Activated CD4-positive, alpha-beta T cell treated with anti-CD3 and anti-CD28 coated beads for 48 hours (primary cell): ENCODE results near the gene PANX2.
"Not testable (repeated sequence)": the region's sequence is repeated elsewhere in the genome, so short reads cannot be mapped to it uniquely, and the experiment has no call there.

ENCODE experiments used
- DNase-seq: peaks from one replicate; pipeline ENCODE4 v3.0.0-alpha.2; 2020

PANX2 gene

GRCh38 chr22:50148991-50149721 is 21.4 kb upstream of the PANX2 start:
- peak; percentile 82 for DNase-seq

- DNase-seq: no peak
These were observed 20.1 kb upstream of the PANX2 start for GRCh38 chr22:50150161-50151129.

- DNase-seq: no peak
These were observed 18.7 kb upstream of the PANX2 start for GRCh38 chr22:50151571-50152537.

- no peak for DNase-seq
These were observed 17.3 kb upstream of the PANX2 start for GRCh38 chr22:50153056-50153755.

DNA sequence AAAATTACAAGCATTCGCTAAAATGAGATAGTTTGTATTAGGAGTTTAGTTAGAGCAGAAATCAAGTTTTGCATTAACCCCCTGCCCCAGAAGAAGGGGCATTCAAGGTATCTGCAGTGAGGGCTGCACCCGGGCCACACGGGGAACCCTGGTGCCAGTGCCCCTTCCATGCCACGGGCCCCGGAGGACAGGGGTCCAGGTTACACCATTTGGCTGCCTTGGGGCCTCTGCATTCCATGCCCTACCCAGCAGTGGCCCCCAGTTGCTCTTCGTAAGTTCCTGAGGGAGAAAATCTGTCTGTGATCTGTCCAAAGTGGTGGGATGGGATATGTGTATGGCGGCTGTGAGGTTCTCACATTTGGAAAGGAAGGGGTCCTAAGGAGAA is 16.8 kb upstream of the PANX2 start:
- DNase-seq: no peak

DNA sequence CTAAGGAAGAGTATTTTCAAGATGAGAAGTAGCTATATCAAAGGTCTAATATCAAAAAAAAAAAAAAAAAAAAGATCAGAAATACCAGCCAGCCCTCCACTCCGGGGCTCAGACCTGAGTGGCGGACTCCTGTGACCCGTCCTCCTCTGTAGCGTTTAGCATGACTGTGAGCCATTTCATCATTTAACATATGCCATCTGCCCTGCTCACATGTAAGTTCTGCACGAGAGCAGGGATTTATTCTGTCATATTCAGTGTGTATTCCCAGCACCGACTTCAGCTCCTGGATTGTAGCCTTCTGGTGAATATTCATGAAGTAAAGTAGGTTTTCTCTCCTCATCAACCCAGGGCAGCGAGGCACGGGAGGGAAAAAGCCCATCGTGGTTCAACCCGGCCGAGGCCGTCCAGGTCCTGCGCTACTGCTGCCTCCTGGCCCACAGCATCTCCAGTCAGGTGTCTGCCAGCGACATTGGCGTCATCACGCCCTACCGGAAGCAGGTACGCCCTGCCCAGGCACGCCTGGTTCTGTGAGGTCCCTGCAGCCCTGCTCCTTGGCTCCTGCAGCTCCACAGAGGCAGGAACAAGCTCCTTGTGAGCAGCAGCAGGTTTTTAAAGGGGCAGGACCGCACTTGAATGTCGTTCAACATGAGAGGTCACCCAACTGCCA is 12.7 kb upstream of the PANX2 start:
- DNase-seq: no peak

GRCh38 chr22:50160947-50161346 is 9.6 kb upstream of the PANX2 start:
- no peak for DNase-seq

GRCh38 chr22:50161508-50162390 is 8.8 kb upstream of the PANX2 start:
- no peak for DNase-seq

DNA sequence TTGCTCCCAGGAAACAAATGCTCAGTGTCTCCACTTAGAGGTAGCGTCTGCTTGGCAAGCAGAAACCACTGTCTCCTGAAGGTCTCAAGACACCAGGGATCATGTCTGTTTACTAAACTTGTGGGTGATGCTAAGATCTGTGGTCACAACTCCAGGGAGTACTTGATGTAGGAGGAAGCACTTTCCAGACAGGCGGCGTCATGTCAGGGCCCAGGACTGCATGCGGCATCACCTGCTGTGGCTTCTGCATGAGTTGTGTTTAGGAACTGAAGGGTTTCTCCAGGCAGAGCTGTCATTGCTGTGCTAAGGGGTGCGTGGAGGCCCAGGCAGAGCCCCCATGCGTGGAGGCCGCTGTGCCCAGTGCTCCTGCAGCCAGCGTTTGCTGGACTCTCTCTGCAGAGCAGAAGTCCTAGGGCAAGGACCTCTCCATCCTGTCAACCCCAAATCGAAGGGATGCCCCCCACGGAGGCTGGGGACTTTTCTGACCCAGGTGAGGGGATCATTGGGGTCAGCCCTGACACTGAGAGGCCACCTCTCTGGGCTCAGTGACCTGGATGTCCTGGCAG is 8.1 kb upstream of the PANX2 start:
- no peak for DNase-seq

DNA sequence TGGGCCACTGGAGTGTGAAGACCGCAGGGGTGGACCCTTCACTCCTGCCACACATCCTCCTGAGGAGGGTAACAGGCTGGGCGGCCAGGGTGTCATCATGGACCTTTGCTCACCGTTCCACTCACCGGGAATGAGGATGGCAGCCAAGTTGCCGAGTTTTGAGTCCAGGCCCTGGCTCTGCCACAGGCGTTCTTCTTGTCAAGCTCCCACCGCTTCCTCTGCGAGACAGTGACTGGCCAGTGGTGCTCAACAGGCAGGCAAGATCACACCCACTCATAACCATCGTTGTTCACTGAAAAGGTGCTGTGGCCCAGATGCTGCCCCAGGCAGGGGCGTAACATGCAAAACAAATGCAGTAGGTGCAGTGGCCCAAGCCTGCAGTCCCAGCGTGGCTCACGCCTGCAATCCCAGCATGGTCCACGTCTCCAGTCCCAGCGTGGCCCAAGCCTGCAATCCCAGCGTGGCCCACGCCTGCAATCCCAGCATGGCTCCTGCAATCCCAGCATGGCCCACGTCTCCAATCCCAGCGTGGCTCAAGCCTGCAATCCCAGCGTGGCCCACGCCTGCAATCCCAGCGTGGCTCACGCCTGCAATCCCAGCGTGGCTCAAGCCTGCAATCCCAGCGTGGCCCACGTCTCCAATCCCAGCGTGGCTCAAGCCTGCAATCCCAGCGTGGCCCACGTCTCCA is 5.0 kb upstream of the PANX2 start:
- DNase-seq: no peak

- no peak for DNase-seq
These were observed 2.6 kb upstream of the PANX2 start for GRCh38 chr22:50167689-50168489.

DNA sequence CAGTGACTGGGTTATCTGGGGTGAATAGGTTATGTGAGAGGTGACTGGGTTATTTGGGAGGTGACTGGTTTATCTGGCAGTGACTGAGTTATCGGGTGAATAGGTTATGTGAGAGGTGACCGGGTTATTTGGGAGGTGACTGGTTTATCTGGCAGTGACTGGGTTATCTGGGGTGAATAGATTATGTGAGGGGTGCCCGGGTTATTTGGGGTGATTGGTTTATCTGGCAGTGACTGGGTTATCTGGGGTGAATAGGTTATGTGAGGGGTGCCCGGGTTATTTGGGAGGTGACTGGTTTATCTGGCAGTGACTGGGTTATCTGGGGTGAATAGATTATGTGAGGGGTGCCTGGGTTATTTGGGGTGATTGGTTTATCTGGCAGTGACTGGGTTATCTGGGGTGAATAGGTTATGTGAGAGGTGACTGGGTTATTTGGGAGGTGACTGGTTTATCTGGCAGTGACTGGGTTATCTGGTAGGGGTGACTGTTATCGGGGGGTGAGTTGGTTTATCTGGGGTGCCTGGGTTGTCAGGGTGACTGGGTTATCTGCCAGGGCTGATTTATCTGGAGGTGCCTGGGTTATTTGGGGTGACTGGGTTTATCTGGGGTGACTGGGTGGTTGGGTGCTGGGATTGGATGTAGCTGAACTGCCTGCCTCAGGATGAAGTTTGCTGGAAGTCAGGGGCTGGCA is 1.9 kb upstream of the PANX2 start:
- not testable (repeated sequence) for DNase-seq

GRCh38 chr22:50169181-50169759 is 1.3 kb upstream of the PANX2 start:
- no peak for DNase-seq

GRCh38 chr22:50169774-50170341 is 673 bp upstream of the PANX2 start:
- DNase-seq: peak; percentile 73

DNA sequence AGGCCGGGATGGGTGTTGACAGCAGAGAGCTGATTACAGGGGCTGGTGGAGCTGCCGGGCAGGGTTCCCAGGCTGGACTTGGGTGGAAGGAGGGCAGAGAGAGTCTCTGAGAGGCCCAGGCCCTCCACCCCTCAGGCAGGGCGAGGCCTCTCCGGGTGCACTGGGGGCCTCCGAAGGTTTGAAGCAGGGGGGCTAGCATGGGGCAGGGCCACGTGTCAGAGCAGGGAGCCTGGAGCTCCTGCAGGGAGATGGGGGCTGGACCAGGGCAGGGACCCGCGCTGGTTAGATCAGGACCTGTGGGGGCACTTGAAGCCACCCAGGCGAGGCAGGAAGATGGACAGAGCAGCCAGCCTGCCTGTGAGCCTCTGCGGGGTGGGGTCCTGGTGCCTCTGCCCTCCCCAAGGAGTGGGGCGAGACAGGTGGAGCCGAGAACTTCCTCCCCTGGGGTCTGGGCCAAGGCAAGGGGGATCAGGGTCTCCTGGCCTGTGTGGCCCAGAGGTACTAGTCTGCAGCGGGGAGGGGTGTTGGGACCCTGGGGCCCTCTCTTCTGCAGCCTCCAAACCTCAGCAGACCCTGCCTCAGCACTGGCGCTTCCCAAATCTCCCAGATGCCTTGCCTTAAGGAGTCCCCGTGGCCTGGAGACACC is 911 bp downstream of the PANX2 start:
- DNase-seq: no peak

DNA sequence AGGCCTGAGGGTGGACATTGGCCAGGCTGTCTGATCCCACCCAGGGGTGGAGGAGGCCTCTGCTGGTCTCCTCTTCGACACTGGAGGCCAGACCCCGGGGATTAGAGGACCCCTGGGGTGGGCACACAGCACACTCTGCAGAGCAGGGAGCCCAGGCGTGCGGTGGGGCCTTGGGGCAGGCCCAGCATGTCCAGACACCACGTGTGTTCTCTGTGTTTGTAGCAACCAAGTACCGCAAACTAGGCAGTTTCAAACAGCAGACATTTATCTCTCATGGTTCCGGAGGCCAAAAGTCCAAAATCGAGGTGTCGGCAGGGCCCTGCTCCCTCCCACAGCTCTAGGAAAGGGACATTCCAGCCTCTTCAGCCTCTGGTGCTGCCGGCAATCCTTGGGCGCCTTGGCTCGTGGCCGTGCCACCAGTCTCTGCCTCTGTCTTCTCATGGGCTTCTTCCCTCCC is 1.5 kb downstream of the PANX2 start:
- DNase-seq: no peak
